Measurements from ENCODE around the gene PDSS1. TPM values are rescaled to one million over a fixed set of nuclear protein-coding genes. Genes with fewer than 3 reads are reported as not detected.
"Not testable (repeated sequence)": the region's sequence is repeated elsewhere in the genome, so short reads cannot be mapped to it uniquely, and the experiment has no call there.

PDSS1 gene
- total RNA-seq, 2 donors from 2014 or later: 2.4 to 5.1 TPM

- Mint-ChIP-seq H3K27me3 (no peaks in the 10 kb centered on the region), H3K36me3 (ENCODE audit: low read depth) (no peaks in the 10 kb centered on the region), H3K4me3 (no peak overlapping the region), H3K4me1 (peaks cover 56% of the 10 kb centered on the region), H3K27ac (peak overlapping the region; percentile 89)
- DNase-seq (no peak), ATAC-seq (no peak)
- no peaks in the 10 kb centered on the region for H3K9me3 ChIP-seq (ENCODE audit: control insufficient read depth, low read length, poor library complexity, severe bottlenecking)
These were observed 80.2 kb downstream of the PDSS1 start for GRCh38 chr10:26777686-26778085.

GRCh38 chr10:26779176-26779860, 81.8 kb downstream of the PDSS1 start:
- no peak for DNase-seq
- no peaks in the 10 kb centered on the region for H3K36me3 Mint-ChIP-seq (ENCODE audit: low read depth)
- H3K27me3 Mint-ChIP-seq: no peaks in the 10 kb centered on the region
- ATAC-seq: no peak
- H3K9me3 ChIP-seq (ENCODE audit: control insufficient read depth, low read length, poor library complexity, severe bottlenecking): no peaks in the 10 kb centered on the region
- peaks cover 57% of the 10 kb centered on the region for H3K4me1 Mint-ChIP-seq
- H3K4me3 Mint-ChIP-seq: no peak overlapping the region
- no peak overlapping the region for H3K27ac Mint-ChIP-seq

GRCh38 chr10:26780106-26780792, 82.7 kb downstream of the PDSS1 start:
- H3K4me3 Mint-ChIP-seq: peak overlapping the region; percentile 5
- H3K4me1 Mint-ChIP-seq: peaks cover 57% of the 10 kb centered on the region
- no peak for ATAC-seq
- no peak for DNase-seq
- no peak overlapping the region for H3K27ac Mint-ChIP-seq
- no peaks in the 10 kb centered on the region for H3K36me3 Mint-ChIP-seq (ENCODE audit: low read depth)
- no peaks in the 10 kb centered on the region for H3K27me3 Mint-ChIP-seq
- no peaks in the 10 kb centered on the region for H3K9me3 ChIP-seq (ENCODE audit: control insufficient read depth, low read length, poor library complexity, severe bottlenecking)

- Mint-ChIP-seq H3K4me3 (peak overlapping the region; percentile 5), H3K27ac (peak overlapping the region; percentile 62), H3K4me1 (peaks cover 56% of the 10 kb centered on the region), H3K36me3 (ENCODE audit: low read depth) (no peaks in the 10 kb centered on the region), H3K27me3 (no peaks in the 10 kb centered on the region)
- no peaks in the 10 kb centered on the region for H3K9me3 ChIP-seq (ENCODE audit: control insufficient read depth, low read length, poor library complexity, severe bottlenecking)
- DNase-seq: no peak
- ATAC-seq: peak; percentile 55
These were observed 83.5 kb downstream of the PDSS1 start for GRCh38 chr10:26780793-26781601.

- Mint-ChIP-seq H3K36me3 (ENCODE audit: low read depth) (no peaks in the 10 kb centered on the region), H3K4me3 (peak overlapping the region; percentile 15), H3K27ac (peak overlapping the region; percentile 62), H3K4me1 (peaks cover 60% of the 10 kb centered on the region), H3K27me3 (no peaks in the 10 kb centered on the region)
- no peak for DNase-seq
- ATAC-seq: peak; percentile 8
- no peaks in the 10 kb centered on the region for H3K9me3 ChIP-seq (ENCODE audit: control insufficient read depth, low read length, poor library complexity, severe bottlenecking)
These were observed 84.3 kb downstream of the PDSS1 start for GRCh38 chr10:26781797-26782196.

- ATAC-seq: no peak
- Mint-ChIP-seq H3K36me3 (ENCODE audit: low read depth) (no peaks in the 10 kb centered on the region), H3K27ac (no peak overlapping the region), H3K4me1 (peaks cover 37% of the 10 kb centered on the region), H3K4me3 (no peak overlapping the region), H3K27me3 (no peaks in the 10 kb centered on the region)
- no peaks in the 10 kb centered on the region for H3K9me3 ChIP-seq (ENCODE audit: control insufficient read depth, low read length, poor library complexity, severe bottlenecking)
- no peak for DNase-seq
These were observed 89.9 kb downstream of the PDSS1 start for GRCh38 chr10:26787362-26787761.

- H3K36me3 Mint-ChIP-seq (ENCODE audit: low read depth); ATAC-seq; DNase-seq; H3K9me3 ChIP-seq (ENCODE audit: control insufficient read depth, low read length, poor library complexity, severe bottlenecking); H3K27ac Mint-ChIP-seq; H3K27me3 Mint-ChIP-seq: not testable (repeated sequence)
- Mint-ChIP-seq H3K4me3 (peak overlapping the region; percentile 16), H3K4me1 (peaks cover 35% of the 10 kb centered on the region)
These were observed 92.3 kb downstream of the PDSS1 start for GRCh38 chr10:26789779-26790178.

GRCh38 chr10:26790221-26790995, 92.9 kb downstream of the PDSS1 start:
- Mint-ChIP-seq H3K27ac (no peak overlapping the region), H3K4me1 (peaks cover 30% of the 10 kb centered on the region), H3K4me3 (no peak overlapping the region), H3K36me3 (ENCODE audit: low read depth) (no peaks in the 10 kb centered on the region), H3K27me3 (no peaks in the 10 kb centered on the region)
- no peaks in the 10 kb centered on the region for H3K9me3 ChIP-seq (ENCODE audit: control insufficient read depth, low read length, poor library complexity, severe bottlenecking)
- no peak for ATAC-seq
- no peak for DNase-seq

GRCh38 chr10:26792758-26793495, 95.4 kb downstream of the PDSS1 start:
- H3K9me3 ChIP-seq (ENCODE audit: control insufficient read depth, low read length, poor library complexity, severe bottlenecking): no peaks in the 10 kb centered on the region
- Mint-ChIP-seq H3K36me3 (ENCODE audit: low read depth) (peaks cover 3% of the 10 kb centered on the region), H3K27ac (peak overlapping the region; percentile 53), H3K27me3 (no peaks in the 10 kb centered on the region), H3K4me1 (peaks cover 21% of the 10 kb centered on the region), H3K4me3 (no peak overlapping the region)
- DNase-seq (no peak), ATAC-seq (no peak)

Other genes starting within 250 kb of the PDSS1 start
- gene ABI1, start 163.3 kb downstream of the PDSS1 start, total RNA-seq: 10 to 100 TPM; 75.5 to 99.4 TPM

Data from T-helper 17 cell (primary cell).